GM12878 (cell line): ENCODE data around the gene SORCS2. TPM values are rescaled to one million over a fixed set of nuclear protein-coding genes. Genes with fewer than 3 reads are reported as not detected.

Experiments used
- ATAC-seq: fragments of 200-7000 bp; cut with Tn5 transposase; 3 replicates; pipeline ENCODE4 v1.9.1; 2020; ENCODE audit warnings: mild to moderate bottlenecking, moderate library complexity
- BruUV-seq: library from RNA; stranded (reverse); fragments of 400-500 nt; replicated peaks from 2 replicates; lab custom pipeline; 2021; lab: Mats Ljungman, UMichigan
- CTCF ChIA-PET: fragments of 300-600 bp; sonication (Branson Sonifier 250); formaldehyde crosslinking; extraction: SDS; loops from one replicate; lab custom pipeline; 2021; ENCODE audit warnings: inconsistent platforms; lab: Yijun Ruan, JAX
- POLR2A ChIA-PET: fragments of 350-600 bp; formaldehyde crosslinking; extraction: SDS; loops from one replicate; lab custom pipeline; 2021; ENCODE audit warnings: inconsistent platforms; lab: Charles Lee
- RAD21 ChIA-PET: fragments of 300-600 bp; sonication (Branson Sonifier 250); formaldehyde crosslinking; loops from one replicate; lab custom pipeline; 2023; ENCODE audit warnings: antibody characterized with exemption; ENCODE audit not compliant: unreplicated experiment; lab: Charles Lee
- SMC1A ChIA-PET: fragments of 300-600 bp; sonication (Branson Sonifier 250); formaldehyde crosslinking; loops from one replicate; lab custom pipeline; 2023; ENCODE audit not compliant: unreplicated experiment, uncharacterized antibody; lab: Charles Lee
- DNase-seq: peaks from one replicate; pipeline ENCODE4 v3.0.0-alpha.2; 2011; ENCODE audit warnings: low read depth, low spot score
- FAIRE-seq: peaks from 3 replicates; lab custom pipeline; 2011; peaks lifted over from hg19 to GRCh38; lab: Jason Lieb, UNC
- H2AFZ ChIP-seq: 2 replicates; pipeline ENCODE4 v1.6.0; 2011; ENCODE audit warnings: low read depth, low read length, control low read depth; ENCODE audit not compliant: control insufficient read depth
- H3K27ac ChIP-seq: 2 replicates; pipeline ENCODE4 v1.5.1; 2011; ENCODE audit warnings: control low read depth; ENCODE audit not compliant: control insufficient read depth, insufficient read depth
- H3K27me3 ChIP-seq, 2 experiments: replicated peaks in 1 of 2; 2 replicates each; pipeline versions ENCODE4 v1.6.0 to v1.6.1; 2011; ENCODE audit warnings: low read length in 1 of 2; ENCODE audit not compliant: control insufficient read depth in 2 of 2, insufficient read depth in 2 of 2
- H3K36me3 ChIP-seq, 2 experiments: 2 replicates each; pipeline ENCODE4 v1.5.1; 2011; ENCODE audit warnings: low read length in 1 of 2; ENCODE audit not compliant: control insufficient read depth in 2 of 2, insufficient read depth in 2 of 2
- H3K4me1 ChIP-seq: 2 replicates; pipeline ENCODE4 v1.6.1; 2011; ENCODE audit warnings: mild to moderate bottlenecking, low read length, moderate library complexity, mixed read lengths; ENCODE audit not compliant: control insufficient read depth, insufficient read depth
- H3K4me2 ChIP-seq: 2 replicates; pipeline ENCODE4 v1.6.0; 2011; ENCODE audit warnings: control low read depth; ENCODE audit not compliant: control insufficient read depth, insufficient read depth
- H3K4me3 ChIP-seq: fragments of 200-600 bp; sonication (generic); 2 replicates; pipeline ENCODE4 v1.5.1; 2016
- H3K79me2 ChIP-seq: 2 replicates; pipeline ENCODE4 v1.6.0; 2011; ENCODE audit warnings: low read length; ENCODE audit not compliant: control insufficient read depth, insufficient read depth
- H3K9ac ChIP-seq: 2 replicates; pipeline ENCODE4 v1.8.0; 2011; ENCODE audit warnings: low read length, control low read depth, mixed read lengths; ENCODE audit not compliant: control insufficient read depth, insufficient read depth
- H3K9me3 ChIP-seq: replicated peaks from 3 replicates; pipeline ENCODE4 v1.5.1; 2011; ENCODE audit warnings: mild to moderate bottlenecking, low read length; ENCODE audit not compliant: control insufficient read depth, insufficient read depth
- H4K20me1 ChIP-seq: 2 replicates; pipeline ENCODE4 v1.6.0; 2011; ENCODE audit not compliant: control insufficient read depth, insufficient read depth
- ATF2 ChIP-seq: IDR thresholded peaks from 2 replicates; pipeline ENCODE4 v1.6.1; 2012; ENCODE audit warnings: low read length, inconsistent platforms
- BACH1 ChIP-seq: fragments of 450-650 bp; IDR thresholded peaks from 2 replicates; pipeline ENCODE4 v1.6.1; 2017; ENCODE audit warnings: mild to moderate bottlenecking, borderline replicate concordance
- BCL3 ChIP-seq: IDR thresholded peaks from 2 replicates; pipeline ENCODE4 v1.6.1; 2011; ENCODE audit warnings: borderline replicate concordance, low read depth, mild to moderate bottlenecking, moderate library complexity, low read length; ENCODE audit not compliant: insufficient read depth, poor library complexity, severe bottlenecking
- BHLHE40 ChIP-seq, 2 experiments: fragments of 450-650 bp in 1 of 2; IDR thresholded peaks; 2 replicates each; pipeline ENCODE4 v1.6.1; 2011 to 2017; ENCODE audit warnings: low read depth in 2 of 2, borderline replicate concordance in 1 of 2, improper control_type of control experiment in 1 of 2, low read length in 1 of 2, mild to moderate bottlenecking in 1 of 2
- CEBPB ChIP-seq, 2 experiments: fragments of 150-350 bp in 1 of 2; IDR thresholded peaks; 2 replicates each; pipeline ENCODE4 v1.6.1; 2012 to 2014; ENCODE audit warnings: low read depth in 2 of 2, low read length in 2 of 2, borderline replicate concordance in 1 of 2, inconsistent platforms in 1 of 2
- CREM ChIP-seq: IDR thresholded peaks from 2 replicates; pipeline ENCODE4 v1.6.1; 2014; ENCODE audit warnings: antibody characterized with exemption, low read depth
- MYB ChIP-seq: fragments of 150-350 bp; IDR thresholded peaks from 2 replicates; pipeline ENCODE4 v1.6.1; 2014; ENCODE audit warnings: mild to moderate bottlenecking, low read depth, low read length, borderline replicate concordance
- NFXL1 ChIP-seq: fragments of 450-650 bp; IDR thresholded peaks from 2 replicates; pipeline ENCODE4 v1.6.1; 2017; ENCODE audit warnings: antibody characterized with exemption, mild to moderate bottlenecking, borderline replicate concordance
- RAD21 ChIP-seq: IDR thresholded peaks from 2 replicates; pipeline ENCODE4 v1.6.1; 2011; ENCODE audit warnings: mild to moderate bottlenecking, low read depth, low read length, moderate library complexity; ENCODE audit not compliant: insufficient read depth
- RAD51 ChIP-seq: fragments of 450-650 bp; IDR thresholded peaks from 2 replicates; pipeline ENCODE4 v1.6.1; 2016; ENCODE audit warnings: moderate library complexity, mild to moderate bottlenecking, inconsistent platforms
- RBBP5 ChIP-seq: fragments of 200-600 bp; sonication (generic); conservative IDR thresholded peaks from 2 replicates; pipeline ENCODE4 v1.6.1; 2016
- RCOR1 ChIP-seq: conservative IDR thresholded peaks from 2 replicates; pipeline ENCODE4 v1.6.1; 2012; ENCODE audit warnings: low read depth, low read length, improper control_type of control experiment
- SREBF1 ChIP-seq: IDR thresholded peaks from 2 replicates; pipeline ENCODE4 v1.6.1; 2012; ENCODE audit warnings: mild to moderate bottlenecking, low read length
- SREBF2 ChIP-seq: IDR thresholded peaks from 2 replicates; pipeline ENCODE4 v1.6.1; 2012; ENCODE audit warnings: mild to moderate bottlenecking, low read length
- SUZ12 ChIP-seq: fragments of 200-600 bp; sonication (generic); IDR thresholded peaks from one replicate; pipeline ENCODE4 v1.6.1; 2018; ENCODE audit warnings: antibody characterized with exemption, mild to moderate bottlenecking; ENCODE audit not compliant: unreplicated experiment
- TCF12 ChIP-seq: IDR thresholded peaks from 2 replicates; pipeline ENCODE4 v1.6.1; 2011; ENCODE audit warnings: low read depth, mild to moderate bottlenecking, low read length
- WRNIP1 ChIP-seq: IDR thresholded peaks from 2 replicates; pipeline ENCODE4 v1.6.1; 2011; ENCODE audit warnings: low read depth, low read length, improper control_type of control experiment, borderline replicate concordance
- ZBTB40 ChIP-seq: fragments of 450-650 bp; IDR thresholded peaks from 2 replicates; pipeline ENCODE4 v1.6.1; 2016; ENCODE audit warnings: mild to moderate bottlenecking, moderate library complexity, borderline replicate concordance
- ZNF24 ChIP-seq: fragments of 450-650 bp; IDR thresholded peaks from 2 replicates; pipeline ENCODE4 v1.6.1; 2017; ENCODE audit warnings: antibody characterized with exemption, mild to moderate bottlenecking
- ZNF274 ChIP-seq: IDR thresholded peaks from one replicate; pipeline ENCODE4 v1.8.0; 2011; ENCODE audit not compliant: insufficient read length, insufficient read depth
- WGBS: methylation state at CpG from one replicate; pipeline ENCODE4 v1.1.6; 2016; ENCODE audit warnings: low lambda C conversion rate; ENCODE audit not compliant: insufficient replicate concordance, insufficient coverage; ENCODE audit errors: missing lambda C conversion rate; 5-methylcytosine and 5-hydroxymethylcytosine counted together
- in situ Hi-C: fragments of 300-500 bp; cut with MboI; formaldehyde crosslinking; loops from 9 replicates; pipeline ENCODE4 v1.14.3; 2018; ENCODE audit warnings: mixed read lengths
- intact Hi-C: fragments of 100-400 bp; cut with micrococcal nuclease; formaldehyde crosslinking; loops from one replicate; pipeline ENCODE4 v1.14.2; 2022; ENCODE audit not compliant: unreplicated experiment
- polyA plus RNA-seq, 11 experiments: library from polyadenylated mRNA; depleted of rRNA in 4 of 11; unstranded in 6 of 11; stranded (reverse) in 5 of 11; fragments of >200 nt; fragmentation: Nextera tagmentation in 4 of 11; fragmentation: Illumina TruSeq in 1 of 11; extraction: Ambion mirVana in 4 of 11; extraction: Trizol in 1 of 11; gene quantifications; 1 replicate in 1 of 11; 2 replicates in 10 of 11; pipeline versions ENCODE4 v1.2.1 to v1.2.3, GENCODE V29; 2011 to 2016; ENCODE audit warnings: inconsistent platforms in 2 of 11, missing spikeins in 2 of 11, low read depth in 1 of 11
- total RNA-seq, 4 experiments: library from RNA; depleted of rRNA in 3 of 4; stranded (reverse); fragments of >200 nt in 3 of 4; fragmentation: Illumina TruSeq in 1 of 4; extraction: Trizol in 1 of 4; gene quantifications; 2 replicates each; pipeline versions ENCODE4 v1.2.1 to v1.2.3, GENCODE V29; 2013 to 2021

SORCS2 gene
- total and polyA plus RNA-seq, 10 of the 15 experiments (the other 5 are each of a cell fraction or from before 2014, with no cell fraction given) = 0.01 to 0.15 (median 0.05) TPM; not detected in 5

GRCh38 chr4:7785017-7785416, 592.7 kb downstream of the SORCS2 start:
- TF ChIP-seq CREM (no peak), RAD51 (no peak), BCL3 (no peak), NFXL1 (no peak), TCF12 (no peak), WRNIP1 (no peak), BHLHE40 (IDR thresholded peaks at IDR 0.05; ENCODE audit: borderline replicate concordance in 1 of 2, low read depth in 2 of 2, low read length in 1 of 2) (no peak), SREBF1 (no peak), SREBF2 (no peak), ZBTB40 (no peak), ZNF274 (no peak), MYB (no peak), ZNF24 (no peak), SUZ12 (no peak), RBBP5 (no peak), RAD21 (no peak), ATF2 (no peak), CEBPB (IDR thresholded peaks at IDR 0.05; ENCODE audit: borderline replicate concordance in 1 of 2, low read depth in 2 of 2, low read length in 2 of 2) (no peak), RCOR1 (no peak), BACH1 (no peak)
- in situ Hi-C loops = no loop called here
- Histone ChIP-seq H3K4me1 (peaks cover 15% of the 10 kb centered on the region), H3K27me3 (no peaks in the 10 kb centered on the region; a peak in 2 of 4 replicates), H3K9me3 (no peaks in the 10 kb centered on the region), H3K27ac (no peak overlapping the region), H3K36me3 (no peaks in the 10 kb centered on the region), H4K20me1 (no peaks in the 10 kb centered on the region), H3K4me2 (no peak overlapping the region), H3K4me3 (no peak overlapping the region), H3K9ac (no peak overlapping the region), H3K79me2 (no peaks in the 10 kb centered on the region), H2AFZ (no peak overlapping the region)
- intact Hi-C loops = no loop called here
- ChIA-PET SMC1A (no interaction called here), RAD21 (no interaction called here), CTCF (no interaction called here), POLR2A (no interaction called here)
- ATAC-seq (no peak), FAIRE-seq (no peak), DNase-seq (no peak)
- 48% methylated on average over 11 of the region's 11 CpGs for WGBS
- no TSS peak for BruUV-seq
